ENCODE data around the gene IFRD2.

GRCh38 chr3:50248387-50248786 is 43.8 kb downstream of the IFRD2 start:
- TF ChIP-seq CTCF (IDR thresholded peaks at IDR 0.05) = no peak
- TF ChIP-seq POLR2A (IDR thresholded peaks at IDR 0.05) = no peak

Data from testis (tissue), 2 donors.